PFSK-1 (cell line): ENCODE measurements around the gene ADAM12.

Experiments used
- FOXP2 ChIP-seq: optimal IDR thresholded peaks from 2 replicates; pipeline ENCODE3; 2011; ENCODE audit warnings: borderline replicate concordance, control low read depth, inconsistent platforms; ENCODE audit not compliant: insufficient read depth; ENCODE audit errors: extremely low read length, extremely low read depth
- POLR2AphosphoS5 ChIP-seq: IDR thresholded peaks from 2 replicates; pipeline ENCODE4 v1.6.1; 2012; ENCODE audit warnings: low read depth, mild to moderate bottlenecking, control low read depth, low read length, moderate library complexity
- REST ChIP-seq, 2 experiments: IDR thresholded peaks; 2 replicates each; pipeline versions ENCODE4 v1.6.1 to v1.8.0; 2011 to 2012; ENCODE audit warnings: low read depth in 2 of 2, low read length in 2 of 2, control low read depth in 1 of 2, inconsistent platforms in 1 of 2, mild to moderate bottlenecking in 1 of 2, moderate library complexity in 1 of 2; ENCODE audit not compliant: insufficient read depth in 1 of 2
- SIN3A ChIP-seq: IDR thresholded peaks from 2 replicates; pipeline ENCODE4 v1.6.1; 2012; ENCODE audit warnings: mild to moderate bottlenecking, low read length, moderate library complexity, borderline replicate concordance; ENCODE audit not compliant: insufficient read depth
- TAF1 ChIP-seq: IDR thresholded peaks from 2 replicates; pipeline ENCODE4 v1.6.1; 2012; ENCODE audit warnings: low read length, control low read depth, borderline replicate concordance; ENCODE audit not compliant: insufficient read depth

The ADAM12 gene

GRCh38 chr10:126017961-126018560 is 370.2 kb downstream of the ADAM12 start:
- TF ChIP-seq FOXP2 (no peak), POLR2AphosphoS5 (no peak), SIN3A (no peak), REST (IDR thresholded peaks at IDR 0.05; ENCODE audit: insufficient read depth in 1 of 2, low read depth in 2 of 2, low read length in 2 of 2) (no peak), TAF1 (no peak)

GRCh38 chr10:126016882-126017281 is 371.4 kb downstream of the ADAM12 start:
- no peak for TF ChIP-seq SIN3A
- no peak for TF ChIP-seq TAF1
- no peak for TF ChIP-seq POLR2AphosphoS5
- TF ChIP-seq REST (IDR thresholded peaks at IDR 0.05; ENCODE audit: insufficient read depth in 1 of 2, low read depth in 2 of 2, low read length in 2 of 2), result no peak
- TF ChIP-seq FOXP2, result no peak

- TF ChIP-seq POLR2AphosphoS5 (no peak), TAF1 (no peak), SIN3A (no peak), FOXP2 (no peak), REST (IDR thresholded peaks at IDR 0.05; ENCODE audit: insufficient read depth in 1 of 2, low read depth in 2 of 2, low read length in 2 of 2) (no peak)
Measured at GRCh38 chr10:126016156-126016805, 372.0 kb downstream of the ADAM12 start.

- no peak for TF ChIP-seq FOXP2
- no peak for TF ChIP-seq POLR2AphosphoS5
- TF ChIP-seq REST (IDR thresholded peaks at IDR 0.05; ENCODE audit: insufficient read depth in 1 of 2, low read depth in 2 of 2, low read length in 2 of 2), result no peak
- TF ChIP-seq TAF1, result no peak
- TF ChIP-seq SIN3A, result no peak
Measured at GRCh38 chr10:126015413-126015812, 372.9 kb downstream of the ADAM12 start.
